ENCODE data around the gene CCDC192. TPM values are rescaled to one million over a fixed set of nuclear protein-coding genes. Genes with fewer than 3 reads are reported as not detected.
"Not testable (repeated sequence)": the region's sequence is repeated elsewhere in the genome, so short reads cannot be mapped to it uniquely, and the experiment has no call there.

The CCDC192 gene
- total RNA-seq, 1 donor from 2014 or later: not detected

DNA sequence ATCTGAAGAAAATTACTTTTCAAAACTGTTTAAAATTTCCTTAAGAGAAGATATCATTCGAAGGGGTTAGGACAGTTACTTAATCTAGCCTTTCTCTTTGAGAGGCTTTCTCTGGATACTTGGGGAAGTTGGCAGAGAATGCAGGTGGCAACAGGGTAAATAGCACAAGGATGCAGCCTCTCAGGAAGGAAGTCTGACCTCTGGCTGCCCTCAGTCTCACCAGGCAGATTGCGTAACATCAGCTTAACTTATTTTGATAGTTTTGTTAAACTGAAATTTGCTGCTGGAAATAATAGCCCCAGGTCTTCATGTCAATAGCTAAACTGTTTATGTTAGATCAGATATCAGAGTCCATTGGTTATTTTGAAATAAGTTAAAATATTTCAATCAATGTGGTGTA is 20.4 kb downstream of the CCDC192 start:
- no peak overlapping the region for H3K4me3 ChIP-seq
- no peaks in the 10 kb centered on the region for H3K79me2 ChIP-seq (ENCODE audit: low read depth)
- TF ChIP-seq EZH2 (IDR thresholded peaks at IDR 0.05): no peak
- no peak for TF ChIP-seq EZH2phosphoT487 (IDR thresholded peaks at IDR 0.05)
- TF ChIP-seq CTCF (IDR thresholded peaks at IDR 0.05): no peak
- H2AFZ ChIP-seq (replicated peaks): no peak overlapping the region
- DNase-seq (ENCODE audit: low spot score): no peak
- no peaks in the 10 kb centered on the region for H3F3A ChIP-seq (ENCODE audit: low read depth)
- H4K20me1 ChIP-seq (ENCODE audit: low read depth): no peaks in the 10 kb centered on the region
- no peak overlapping the region for H3K9ac ChIP-seq
- H3K4me3 Mint-ChIP-seq: no peak overlapping the region
- H3K27ac ChIP-seq: no peak overlapping the region
- no peak overlapping the region for H3K27ac Mint-ChIP-seq
- H3K36me3 ChIP-seq: no peaks in the 10 kb centered on the region
- H3K27me3 ChIP-seq: no peaks in the 10 kb centered on the region
- H3K36me3 Mint-ChIP-seq: no peaks in the 10 kb centered on the region
- H3K4me1 Mint-ChIP-seq: peaks cover 4% of the 10 kb centered on the region
- H3K9me3 Mint-ChIP-seq: peaks cover 14% of the 10 kb centered on the region
- H3K27me3 Mint-ChIP-seq (ENCODE audit: insufficient read depth, low read depth): peaks cover 2% of the 10 kb centered on the region
- no peak overlapping the region for H3K4me2 ChIP-seq
- H3K4me1 ChIP-seq: no peaks in the 10 kb centered on the region
- no peaks in the 10 kb centered on the region for H3K9me3 ChIP-seq (ENCODE audit: low read depth)

GRCh38 chr5:127725673-127726072 is 22.5 kb downstream of the CCDC192 start:
- Mint-ChIP-seq H3K27me3 (ENCODE audit: insufficient read depth, low read depth) (no peaks in the 10 kb centered on the region), H3K36me3 (no peaks in the 10 kb centered on the region), H3K4me1 (peaks cover 4% of the 10 kb centered on the region), H3K27ac (no peak overlapping the region), H3K9me3 (peaks cover 8% of the 10 kb centered on the region), H3K4me3 (no peak overlapping the region)
- Histone ChIP-seq H3F3A (ENCODE audit: low read depth) (no peaks in the 10 kb centered on the region), H3K9me3 (ENCODE audit: low read depth) (no peaks in the 10 kb centered on the region), H3K4me1 (no peaks in the 10 kb centered on the region), H3K9ac (no peak overlapping the region), H3K36me3 (no peaks in the 10 kb centered on the region), H3K79me2 (ENCODE audit: low read depth) (no peaks in the 10 kb centered on the region), H2AFZ (replicated peaks) (no peak overlapping the region), H3K4me3 (no peak overlapping the region), H3K4me2 (no peak overlapping the region), H3K27ac (no peak overlapping the region), H3K27me3 (no peaks in the 10 kb centered on the region), H4K20me1 (ENCODE audit: low read depth) (no peaks in the 10 kb centered on the region)
- no peak for DNase-seq (ENCODE audit: low spot score)
- TF ChIP-seq CTCF (IDR thresholded peaks at IDR 0.05): no peak
- no peak for TF ChIP-seq EZH2 (IDR thresholded peaks at IDR 0.05)
- TF ChIP-seq EZH2phosphoT487 (IDR thresholded peaks at IDR 0.05): no peak

DNA sequence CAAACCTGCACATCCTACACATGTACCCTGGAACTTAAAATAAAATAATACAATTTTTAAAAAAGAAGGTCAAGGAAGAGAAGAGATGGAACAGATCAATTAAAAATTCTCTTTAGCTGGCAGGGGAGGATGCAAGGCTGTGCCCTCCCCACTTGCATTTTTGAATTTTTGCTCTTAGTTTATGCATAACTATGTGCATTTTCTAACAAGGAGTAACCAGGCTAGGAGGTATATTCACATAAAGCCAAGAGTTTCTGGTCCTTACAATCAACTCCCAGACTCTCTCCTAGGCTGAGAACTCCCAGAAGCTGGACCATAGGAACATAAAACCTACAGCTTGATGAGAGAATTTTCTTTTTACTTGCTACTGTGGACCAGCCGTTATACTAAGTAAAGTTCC is 29.8 kb downstream of the CCDC192 start:
- Mint-ChIP-seq H3K4me1 (no peaks in the 10 kb centered on the region), H3K9me3 (peaks cover 12% of the 10 kb centered on the region), H3K27me3 (ENCODE audit: insufficient read depth, low read depth) (no peaks in the 10 kb centered on the region), H3K4me3 (no peak overlapping the region), H3K27ac (no peak overlapping the region), H3K36me3 (peaks cover 2% of the 10 kb centered on the region)
- Histone ChIP-seq H3K9ac (no peak overlapping the region), H3K4me3 (no peak overlapping the region), H3K79me2 (ENCODE audit: low read depth) (no peaks in the 10 kb centered on the region), H3K36me3 (no peaks in the 10 kb centered on the region), H3K9me3 (ENCODE audit: low read depth) (peaks cover 4% of the 10 kb centered on the region), H3K4me1 (no peaks in the 10 kb centered on the region), H3K27ac (no peak overlapping the region), H3F3A (ENCODE audit: low read depth) (no peaks in the 10 kb centered on the region), H2AFZ (replicated peaks) (no peak overlapping the region), H4K20me1 (ENCODE audit: low read depth) (no peaks in the 10 kb centered on the region), H3K4me2 (no peak overlapping the region), H3K27me3 (no peaks in the 10 kb centered on the region)
- no peak for DNase-seq (ENCODE audit: low spot score)
- TF ChIP-seq EZH2 (IDR thresholded peaks at IDR 0.05) (no peak), CTCF (IDR thresholded peaks at IDR 0.05) (no peak), EZH2phosphoT487 (IDR thresholded peaks at IDR 0.05) (no peak)

DNA sequence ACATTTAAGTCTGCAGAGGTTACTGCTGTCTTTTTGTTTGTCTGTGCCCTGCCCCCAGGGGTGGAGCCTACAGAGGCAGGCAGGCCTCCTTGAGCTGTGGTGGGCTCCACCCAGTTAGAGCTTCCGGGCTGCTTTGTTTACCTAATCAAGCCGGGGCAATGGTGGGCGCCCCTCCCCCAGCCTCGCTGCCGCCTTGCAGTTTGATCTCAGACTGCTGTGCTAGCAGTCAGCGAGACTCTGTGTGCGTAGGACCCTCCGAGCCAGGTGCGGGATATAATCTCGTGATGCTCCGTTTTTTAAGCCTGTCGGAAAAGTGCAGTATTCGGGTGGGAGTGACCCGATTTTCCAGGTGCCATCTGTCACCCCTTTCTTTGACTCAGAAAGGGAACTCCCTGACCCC is 36.2 kb downstream of the CCDC192 start:
- H3K27ac ChIP-seq; H3K79me2 ChIP-seq (ENCODE audit: low read depth); H3K27me3 ChIP-seq; H3K4me1 ChIP-seq; H3K9me3 Mint-ChIP-seq; H4K20me1 ChIP-seq (ENCODE audit: low read depth); H3K9ac ChIP-seq; H3K27ac Mint-ChIP-seq; H3K9me3 ChIP-seq (ENCODE audit: low read depth); H3F3A ChIP-seq (ENCODE audit: low read depth); H3K27me3 Mint-ChIP-seq (ENCODE audit: insufficient read depth, low read depth); H3K36me3 Mint-ChIP-seq; H3K36me3 ChIP-seq; H3K4me1 Mint-ChIP-seq: not testable (repeated sequence)
- peak overlapping the region; percentile 43 for H3K4me3 ChIP-seq
- peak; percentile 37 for DNase-seq (ENCODE audit: low spot score)
- peak overlapping the region; percentile 64 for H3K4me2 ChIP-seq
- peak overlapping the region; percentile 68 for H2AFZ ChIP-seq (replicated peaks)
- H3K4me3 Mint-ChIP-seq: peak overlapping the region; percentile 77
